Muscle of arm (tissue), 12 donors: ENCODE measurements around the gene PTPRN2. TPM values are rescaled to one million over a fixed set of nuclear protein-coding genes. Genes with fewer than 3 reads are reported as not detected.
"Not testable (repeated sequence)": the region's sequence is repeated elsewhere in the genome, so short reads cannot be mapped to it uniquely, and the experiment has no call there.

ENCODE experiments used
- DNase-seq: peaks from one replicate; pipeline ENCODE4 v3.0.0-alpha.2; 2013
- polyA plus RNA-seq, 12 donors: library from polyadenylated mRNA; unstranded; fragments of 120-200 nt; gene quantifications; one replicate each; pipeline ENCODE4 v1.2.1, GENCODE V29; 2013; ENCODE audit not compliant: insufficient read length in 12 of 12

Gene PTPRN2
- polyA plus RNA-seq, 12 donors = 1.6 to 8.7 (median 2.3) TPM; not detected in 1

- no peak for DNase-seq
Measured at GRCh38 chr7:158257516-158258410, 329.9 kb downstream of the PTPRN2 start.

DNA sequence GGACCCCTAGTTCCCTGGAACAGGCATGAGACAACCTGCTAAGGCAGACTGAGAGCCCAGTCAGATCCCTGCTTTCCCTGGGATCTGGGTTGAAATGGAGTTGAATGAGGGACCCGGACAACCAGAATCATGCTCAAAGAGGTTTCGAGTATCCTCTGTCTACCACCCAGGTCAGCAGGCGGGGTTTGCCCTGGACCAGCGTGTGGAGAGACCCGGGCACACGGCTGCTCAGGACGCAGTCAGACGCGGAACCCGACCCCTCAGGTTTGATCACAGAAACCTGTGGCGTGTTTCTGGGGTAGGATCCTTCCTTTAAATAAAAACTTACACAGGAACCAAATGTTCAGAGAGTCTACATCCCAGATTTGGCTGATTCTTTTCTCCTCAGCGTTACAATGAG is 330.6 kb downstream of the PTPRN2 start:
- no peak for DNase-seq

DNA sequence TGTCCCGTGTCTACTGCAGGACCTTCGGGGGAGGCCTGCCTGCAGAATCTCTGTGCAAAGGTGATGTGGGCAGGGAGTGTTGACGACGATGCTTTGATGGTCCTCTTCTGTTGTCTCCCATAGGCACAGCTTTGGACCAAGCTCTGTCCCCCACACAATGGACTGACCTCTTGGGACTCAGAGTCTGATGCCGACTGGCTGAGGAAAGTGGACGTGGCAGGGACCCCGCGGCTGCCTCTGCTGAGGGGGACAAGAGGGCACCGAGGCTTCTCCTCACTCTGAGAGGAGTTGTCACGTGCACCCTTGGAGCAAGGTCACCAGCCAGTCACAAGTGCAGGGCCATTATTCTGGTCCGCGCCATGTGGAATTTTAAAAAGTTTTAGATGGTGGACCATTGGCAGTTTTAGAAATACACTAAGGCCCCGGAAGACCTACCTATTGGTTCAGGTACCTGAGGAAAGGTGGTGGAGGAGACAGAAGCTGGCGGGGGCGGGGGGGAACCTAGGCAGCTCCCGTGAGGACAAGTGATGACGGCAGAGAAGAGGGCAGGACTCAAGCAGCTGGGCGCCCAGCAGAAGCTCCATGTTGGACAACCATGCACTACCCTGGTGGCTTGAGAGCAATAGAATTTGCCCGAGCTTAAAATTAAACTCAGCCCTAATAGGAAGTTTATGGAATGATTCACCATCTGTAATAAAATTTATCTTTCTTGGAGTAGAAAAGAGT is 331.4 kb downstream of the PTPRN2 start:
- DNase-seq = no peak

DNA sequence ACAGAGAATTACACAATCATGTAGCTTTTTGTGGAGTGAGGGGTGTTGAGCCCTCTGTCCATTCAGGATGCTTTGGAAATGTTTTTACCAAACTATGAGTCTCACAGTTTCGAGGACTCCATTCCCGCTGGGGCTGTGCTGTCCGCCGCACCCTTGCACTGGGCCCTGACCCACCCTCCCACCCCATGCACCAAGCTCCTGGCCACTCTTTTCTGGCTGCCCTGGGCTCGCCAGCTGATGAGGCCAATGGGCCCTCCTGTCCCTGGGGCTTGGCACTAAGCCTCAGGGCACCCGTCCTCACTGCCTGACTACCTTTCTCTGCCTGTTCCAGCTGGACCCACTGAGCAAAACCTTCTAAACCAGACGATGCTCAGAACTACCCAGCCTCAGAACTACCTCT is 332.1 kb downstream of the PTPRN2 start:
- no peak for DNase-seq

- no peak for DNase-seq
Measured at GRCh38 chr7:158255156-158255555, 332.5 kb downstream of the PTPRN2 start.

DNA sequence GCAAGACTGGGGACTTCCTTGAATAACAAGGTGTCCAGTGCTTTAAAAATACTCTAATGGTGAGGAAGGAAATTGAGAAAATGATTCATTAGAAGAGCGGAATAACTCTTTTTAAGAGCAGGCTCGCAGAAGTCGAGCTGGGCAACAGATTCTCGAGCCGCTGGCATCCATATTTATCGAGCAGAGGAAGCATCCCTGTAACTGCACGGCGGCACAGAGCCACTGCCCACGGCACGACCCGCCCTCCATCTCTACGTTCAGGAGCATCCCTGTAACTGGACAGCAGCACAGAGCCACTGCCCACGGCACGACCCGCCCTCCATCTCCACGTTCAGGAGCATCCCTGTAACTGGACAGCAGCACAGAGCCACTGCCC is 334.0 kb downstream of the PTPRN2 start:
- DNase-seq = not testable (repeated sequence)

GRCh38 chr7:158252837-158253669 is 334.6 kb downstream of the PTPRN2 start:
- DNase-seq = no peak

DNA sequence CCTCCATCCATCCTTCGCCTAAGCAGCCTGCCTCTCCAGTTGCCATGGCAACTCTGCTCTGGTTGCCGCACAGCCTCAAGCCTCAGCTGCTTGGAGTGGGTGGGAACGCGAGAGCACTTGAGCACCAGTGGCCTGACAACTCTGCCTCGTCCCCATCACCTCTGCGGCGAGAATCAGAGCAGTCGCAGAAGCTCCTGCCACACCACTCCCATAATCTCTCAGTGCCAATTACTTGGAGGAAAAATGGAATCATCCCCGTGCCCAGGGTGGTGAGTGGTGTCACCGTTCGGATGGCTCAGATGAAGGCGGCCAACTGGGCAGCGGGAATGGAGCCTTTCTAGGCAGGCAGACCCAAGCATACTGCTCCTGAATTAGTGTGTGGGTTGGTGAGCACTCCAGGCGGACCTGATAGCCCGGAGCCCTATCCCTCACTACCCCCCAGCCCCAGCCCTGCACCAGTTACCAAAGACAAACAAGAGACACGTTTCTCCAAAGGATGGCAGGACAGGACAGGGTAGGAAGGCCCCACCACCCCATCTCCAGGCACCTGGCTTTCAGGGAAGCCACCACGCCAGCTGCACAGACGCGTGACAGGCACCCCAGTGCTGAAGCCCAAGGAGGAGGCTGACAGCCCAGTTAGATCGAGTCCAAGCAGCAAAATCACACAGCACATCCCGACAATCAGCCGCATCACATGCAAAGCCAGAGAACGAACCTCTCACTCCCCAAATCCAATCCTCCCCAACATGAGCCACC is 335.4 kb downstream of the PTPRN2 start:
- DNase-seq = no peak

- no peak for DNase-seq
Measured at GRCh38 chr7:158251061-158251965, 336.3 kb downstream of the PTPRN2 start.

DNA sequence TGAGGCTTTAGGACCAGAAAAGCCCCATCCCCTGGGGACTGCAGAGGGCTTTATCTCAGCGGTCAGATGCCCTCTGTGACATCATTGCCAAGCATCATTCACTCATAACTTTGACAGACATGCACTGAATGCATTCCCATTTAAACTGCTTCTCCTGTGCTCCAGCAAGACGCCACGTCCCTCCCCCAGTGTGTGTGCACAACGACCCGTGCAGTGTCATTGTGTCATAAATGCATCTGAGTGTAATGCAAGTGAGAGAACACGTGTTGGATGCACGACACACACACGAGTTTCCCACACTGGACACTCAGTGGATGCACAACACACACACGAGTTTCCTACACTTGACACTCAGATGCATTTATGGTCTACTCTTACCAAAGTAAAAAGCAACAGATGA is 337.9 kb downstream of the PTPRN2 start:
- no peak for DNase-seq

- no peak for DNase-seq
Measured at GRCh38 chr7:158248816-158249215, 338.8 kb downstream of the PTPRN2 start.

- DNase-seq = no peak
Measured at GRCh38 chr7:158247758-158248487, 339.7 kb downstream of the PTPRN2 start.

- no peak for DNase-seq
Measured at GRCh38 chr7:158246960-158247673, 340.5 kb downstream of the PTPRN2 start.

DNA sequence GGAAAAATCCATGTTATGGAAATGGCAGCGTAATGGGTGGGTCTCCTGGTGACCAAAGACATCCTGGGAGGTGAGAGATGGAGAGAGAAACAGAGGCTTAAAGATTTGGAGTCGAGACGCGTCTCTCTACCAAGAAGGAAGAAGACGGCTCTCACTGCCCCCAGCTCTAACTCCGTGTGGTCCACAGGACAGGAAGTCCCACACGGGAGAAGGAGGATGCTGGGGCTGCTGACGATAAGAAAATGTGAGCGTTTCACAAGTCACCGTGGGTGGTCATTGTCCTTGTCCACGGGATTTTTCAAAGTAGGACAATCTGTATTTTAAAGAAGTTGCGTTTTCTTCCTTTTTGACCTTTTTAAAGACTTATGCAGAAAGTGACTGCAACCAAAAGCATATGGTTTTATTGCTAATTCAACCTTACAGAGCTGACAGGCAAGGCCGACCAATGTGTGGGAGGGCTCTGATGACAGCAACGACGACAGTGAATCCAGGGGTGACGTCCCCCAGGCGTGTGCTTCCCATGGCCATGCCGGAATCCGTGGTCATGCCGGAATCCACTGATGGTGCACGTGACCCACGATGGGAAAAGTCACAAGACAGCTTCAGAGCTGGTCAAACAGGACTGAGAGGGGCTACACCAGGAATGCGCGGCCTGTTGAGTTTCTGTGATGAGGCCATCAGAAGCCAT is 341.2 kb downstream of the PTPRN2 start:
- DNase-seq = no peak

- DNase-seq = no peak
Measured at GRCh38 chr7:158245724-158246041, 341.9 kb downstream of the PTPRN2 start.

- DNase-seq = no peak
Measured at GRCh38 chr7:158244873-158245723, 342.5 kb downstream of the PTPRN2 start.

- no peak for DNase-seq
Measured at GRCh38 chr7:158244430-158244829, 343.2 kb downstream of the PTPRN2 start.

GRCh38 chr7:158241919-158242318 is 345.7 kb downstream of the PTPRN2 start:
- no peak for DNase-seq
